Measurements from ENCODE around the gene MFSD12.

DNA sequence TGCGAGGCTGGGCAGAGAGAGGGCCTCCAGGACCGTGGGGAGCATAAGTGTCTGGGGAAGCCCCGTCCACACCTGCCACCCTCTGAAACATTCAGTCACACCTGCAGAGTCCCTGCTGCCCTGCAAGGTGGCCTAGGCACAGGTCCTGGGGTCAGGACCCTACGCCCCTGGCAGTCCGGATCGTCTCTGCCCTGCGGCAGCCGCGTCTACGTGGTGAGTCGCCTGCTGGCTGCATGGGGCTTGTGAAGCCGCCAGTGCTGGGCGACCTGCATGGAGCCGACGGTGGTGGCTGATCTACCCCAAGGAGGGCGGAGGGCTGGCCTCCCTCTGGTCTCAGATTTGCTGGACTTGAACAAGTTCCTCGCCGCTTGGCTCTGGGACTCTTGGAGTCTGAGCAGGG is 38.3 kb downstream of the MFSD12 start:
- TF ChIP-seq, protein P1, sequence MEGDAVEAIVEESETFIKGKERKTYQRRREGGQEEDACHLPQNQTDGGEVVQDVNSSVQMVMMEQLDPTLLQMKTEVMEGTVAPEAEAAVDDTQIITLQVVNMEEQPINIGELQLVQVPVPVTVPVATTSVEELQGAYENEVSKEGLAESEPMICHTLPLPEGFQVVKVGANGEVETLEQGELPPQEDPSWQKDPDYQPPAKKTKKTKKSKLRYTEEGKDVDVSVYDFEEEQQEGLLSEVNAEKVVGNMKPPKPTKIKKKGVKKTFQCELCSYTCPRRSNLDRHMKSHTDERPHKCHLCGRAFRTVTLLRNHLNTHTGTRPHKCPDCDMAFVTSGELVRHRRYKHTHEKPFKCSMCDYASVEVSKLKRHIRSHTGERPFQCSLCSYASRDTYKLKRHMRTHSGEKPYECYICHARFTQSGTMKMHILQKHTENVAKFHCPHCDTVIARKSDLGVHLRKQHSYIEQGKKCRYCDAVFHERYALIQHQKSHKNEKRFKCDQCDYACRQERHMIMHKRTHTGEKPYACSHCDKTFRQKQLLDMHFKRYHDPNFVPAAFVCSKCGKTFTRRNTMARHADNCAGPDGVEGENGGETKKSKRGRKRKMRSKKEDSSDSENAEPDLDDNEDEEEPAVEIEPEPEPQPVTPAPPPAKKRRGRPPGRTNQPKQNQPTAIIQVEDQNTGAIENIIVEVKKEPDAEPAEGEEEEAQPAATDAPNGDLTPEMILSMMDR (conservative IDR thresholded peaks at IDR 0.05; ENCODE audit: low read length), result no peak
- no peak for TF ChIP-seq EZH2phosphoT487 (IDR thresholded peaks at IDR 0.05; ENCODE audit: borderline replicate concordance)

Measured in Loucy (cell line).